B cell (primary cell): ENCODE measurements around the gene NECTIN1. TPM values are rescaled to one million over a fixed set of nuclear protein-coding genes. Genes with fewer than 3 reads are reported as not detected.

Source experiments
- ATAC-seq: fragments of 200-7000 bp; cut with Tn5 transposase; one replicate; pipeline ENCODE4 v1.10.0; 2021; ENCODE audit warnings: low read depth, mild to moderate bottlenecking, moderate number of reproducible peaks, moderate library complexity
- CTCF ChIA-PET: fragments of 350-600 bp; sonication (Branson Sonifier 250); formaldehyde crosslinking; loops from one replicate; lab custom pipeline; 2021; ENCODE audit warnings: antibody characterized with exemption, inconsistent platforms; lab: Charles Lee
- POLR2A ChIA-PET: fragments of 350-600 bp; sonication (Branson Sonifier 250); formaldehyde crosslinking; loops from one replicate; lab custom pipeline; 2021; ENCODE audit warnings: antibody characterized with exemption; lab: Charles Lee
- DNase-seq: peaks from one replicate; pipeline ENCODE4 v3.0.0; 2013
- H2AFZ ChIP-seq: 2 replicates; pipeline ENCODE4 v1.6.1; 2012; ENCODE audit warnings: mild to moderate bottlenecking, low read depth, low read length; ENCODE audit not compliant: insufficient read depth, poor library complexity, severe bottlenecking
- H3K27ac ChIP-seq, 2 donors: 1 replicate in 1 of 2; 2 replicates in 1 of 2; pipeline ENCODE4 v1.5.1; 2012 to 2013; ENCODE audit warnings: low read length in 2 of 2, mild to moderate bottlenecking in 2 of 2, moderate library complexity in 1 of 2
- H3K27me3 ChIP-seq, 4 experiments: fragments of 200-600 bp in 1 of 4; sonication (generic) in 1 of 4; replicated peaks in 1 of 4; 1 replicate in 2 of 4; 2 replicates in 2 of 4; pipeline versions ENCODE4 v1.6.1 to v1.7.0; 2013 to 2016; ENCODE audit warnings: low read length in 3 of 4, mild to moderate bottlenecking in 2 of 4, mixed read lengths in 1 of 4, moderate library complexity in 1 of 4; ENCODE audit not compliant: insufficient read depth in 4 of 4, control insufficient read depth in 3 of 4; ENCODE audit errors: control extremely low read depth in 1 of 4
- H3K36me3 ChIP-seq, 2 experiments: replicated peaks in 1 of 2; 1 replicate in 1 of 2; 2 replicates in 1 of 2; pipeline versions ENCODE4 v1.6.1 to v1.7.1; 2013; ENCODE audit warnings: low read length in 1 of 2; ENCODE audit not compliant: insufficient read depth in 2 of 2, control insufficient read depth in 1 of 2; ENCODE audit errors: control extremely low read depth in 1 of 2, extremely low read depth in 1 of 2
- H3K4me1 ChIP-seq, 2 donors: fragments of 200-600 bp in 1 of 2; sonication (generic) in 1 of 2; 1 replicate in 1 of 2; 2 replicates in 1 of 2; pipeline versions ENCODE4 v1.5.1 to v1.6.1; 2013 to 2017; ENCODE audit warnings: low read length in 2 of 2; ENCODE audit not compliant: control insufficient read depth in 2 of 2, insufficient read depth in 2 of 2
- H3K4me2 ChIP-seq: replicated peaks from 2 replicates; pipeline ENCODE3; 2012; ENCODE audit warnings: mild to moderate bottlenecking, low read depth, low read length; ENCODE audit not compliant: poor library complexity, severe bottlenecking
- H3K4me3 ChIP-seq, 5 experiments: fragments of 200-600 bp in 1 of 5; sonication (generic) in 1 of 5; 1 replicate in 3 of 5; 2 replicates in 2 of 5; pipeline versions ENCODE4 v1.5.1 to v1.7.0; 2011 to 2016; ENCODE audit warnings: low read length in 4 of 5, mild to moderate bottlenecking in 4 of 5, low read depth in 2 of 5, control low read depth in 1 of 5, moderate library complexity in 1 of 5; ENCODE audit not compliant: insufficient read depth in 1 of 5; ENCODE audit errors: control extremely low read depth in 1 of 5, extremely low read depth in 1 of 5
- H3K79me2 ChIP-seq: fragments of 200-600 bp; sonication (generic); one replicate; pipeline ENCODE4 v1.6.0; 2016; ENCODE audit warnings: low read length; ENCODE audit not compliant: control insufficient read depth, insufficient read depth
- H3K9ac ChIP-seq: fragments of 200-600 bp; sonication (generic); 2 replicates; pipeline ENCODE4 v1.6.1; 2017; ENCODE audit warnings: mild to moderate bottlenecking, low read length, moderate library complexity
- H3K9me3 ChIP-seq, 3 donors: one replicate each; pipeline versions ENCODE4 v1.6.1 to v1.7.1; 2013; ENCODE audit warnings: low read length in 2 of 3; ENCODE audit not compliant: control insufficient read depth in 2 of 3, insufficient read depth in 1 of 3; ENCODE audit errors: control extremely low read depth in 1 of 3
- H4K20me1 ChIP-seq: 2 replicates; pipeline ENCODE4 v1.6.0; 2012; ENCODE audit warnings: mild to moderate bottlenecking, low read length; ENCODE audit not compliant: insufficient read depth, control insufficient read depth, poor library complexity, severe bottlenecking
- H3K27ac Mint-ChIP-seq: one replicate; pipeline ENCODE4 v1.8.0; 2021; ENCODE audit warnings: mixed read lengths
- H3K27me3 Mint-ChIP-seq: one replicate; pipeline ENCODE4 v1.8.0; 2021; ENCODE audit warnings: mixed read lengths
- H3K4me1 Mint-ChIP-seq: one replicate; pipeline ENCODE4 v1.8.0; 2021; ENCODE audit warnings: mixed read lengths
- H3K4me3 Mint-ChIP-seq: one replicate; pipeline ENCODE4 v1.8.0; 2021; ENCODE audit warnings: mixed read lengths
- H3K9me3 Mint-ChIP-seq: one replicate; pipeline ENCODE4 v1.8.0; 2022; ENCODE audit warnings: mixed read lengths; ENCODE audit not compliant: insufficient read depth
- CTCF ChIP-seq: fragments of 200-600 bp; IDR thresholded peaks from one replicate; pipeline ENCODE4 v1.8.0; 2022; ENCODE audit warnings: antibody characterized with exemption, mild to moderate bottlenecking
- EZH2 ChIP-seq: IDR thresholded peaks from 2 replicates; pipeline ENCODE4 v1.6.1; 2012; ENCODE audit warnings: borderline replicate concordance, low read depth, mild to moderate bottlenecking, moderate library complexity, low read length; ENCODE audit not compliant: insufficient read depth, poor library complexity, severe bottlenecking
- WGBS: methylation state at CpG from one replicate; pipeline ENCODE4 v1.1.5; 2013; ENCODE audit warnings: missing lambda C conversion rate; ENCODE audit not compliant: insufficient coverage; 5-methylcytosine and 5-hydroxymethylcytosine counted together
- intact Hi-C: fragments of 100-400 bp; cut with micrococcal nuclease; formaldehyde crosslinking; loops from one replicate; pipeline ENCODE4 v1.10.0; 2022
- polyA plus RNA-seq: library from polyadenylated mRNA; depleted of rRNA; stranded (reverse); fragments of >200 nt; gene quantifications from 2 replicates; pipeline ENCODE4 v1.2.3, GENCODE V29; 2012
- total RNA-seq, 2 donors: library from RNA; stranded (reverse); fragments of 120-200 nt in 1 of 2; gene quantifications; 1 replicate in 1 of 2; 2 replicates in 1 of 2; pipeline versions ENCODE4 v1.2.3 to v1.2.4, GENCODE V29; 2013 to 2022

The NECTIN1 gene
- total and polyA plus RNA-seq, 2 donors (not counting 1 experiment from before 2014, with no cell fraction given), result 2.1 to 3.9 TPM

- Histone ChIP-seq H3K4me3 (no peak overlapping the region), H3K9me3 (no peaks in the 10 kb centered on the region), H3K9ac (no peak overlapping the region), H3K4me2 (no peak overlapping the region), H3K27me3 (no peaks in the 10 kb centered on the region), H2AFZ (no peak overlapping the region), H3K4me1 (no peaks in the 10 kb centered on the region), H4K20me1 (no peaks in the 10 kb centered on the region), H3K79me2 (no peaks in the 10 kb centered on the region), H3K27ac (no peak overlapping the region), H3K36me3 (no peaks in the 10 kb centered on the region)
- ChIA-PET POLR2A (no interaction called here), CTCF (interaction anchor here (1.1 to 1.4 kb wide), 2 partner anchors 11 kb away, joined by 3 to 4 read pairs; no protein-coding TSS in a partner anchor)
- H3K4me3 Mint-ChIP-seq, result no peak overlapping the region
- TF ChIP-seq EZH2 (no peak), CTCF (no peak)
- no peaks in the 10 kb centered on the region for H3K4me1 Mint-ChIP-seq
- no peak for DNase-seq
- no peak overlapping the region for H3K27ac Mint-ChIP-seq
- H3K9me3 Mint-ChIP-seq, result no peaks in the 10 kb centered on the region
- ATAC-seq, result no peak
- intact Hi-C loops, result no loop called here
- 94% methylated on average over 4 of the region's 8 CpGs for WGBS
- H3K27me3 Mint-ChIP-seq, result no peaks in the 10 kb centered on the region
Observed at GRCh38 chr11:119635776-119636175, 93.2 kb downstream of the NECTIN1 start.

GRCh38 chr11:119635041-119635740 is 93.8 kb downstream of the NECTIN1 start:
- Mint-ChIP-seq H3K4me1 (no peaks in the 10 kb centered on the region), H3K27me3 (peaks cover 3% of the 10 kb centered on the region), H3K9me3 (no peaks in the 10 kb centered on the region), H3K27ac (no peak overlapping the region), H3K4me3 (no peak overlapping the region)
- Histone ChIP-seq H3K36me3 (no peaks in the 10 kb centered on the region), H3K9ac (no peak overlapping the region), H3K9me3 (no peaks in the 10 kb centered on the region), H3K79me2 (no peaks in the 10 kb centered on the region), H3K4me3 (no peak overlapping the region), H3K27me3 (no peaks in the 10 kb centered on the region), H3K4me2 (no peak overlapping the region), H2AFZ (no peak overlapping the region), H3K27ac (no peak overlapping the region), H3K4me1 (no peaks in the 10 kb centered on the region), H4K20me1 (no peaks in the 10 kb centered on the region)
- intact Hi-C loops, result no loop called here
- POLR2A ChIA-PET, result no interaction called here
- WGBS, result 95% methylated on average over 15 of the region's 21 CpGs
- TF ChIP-seq EZH2, result no peak
- no peak for TF ChIP-seq CTCF
- no peak for ATAC-seq
- CTCF ChIA-PET, result interaction anchor here (0.5 to 1.4 kb wide), 3 partner anchors 10 to 872 kb away, joined by 3 to 4 read pairs (median 3); no protein-coding TSS in a partner anchor
- no peak for DNase-seq
